Measurements from ENCODE around the gene FOXP1. TPM values are rescaled to one million over a fixed set of nuclear protein-coding genes. Genes with fewer than 3 reads are reported as not detected.

FOXP1 gene
- total and polyA plus RNA-seq, 12 donors: 4.8 to 56.0 (median 43.8) TPM

GRCh38 chr3:71466483-71466882, 117.0 kb downstream of the FOXP1 start:
- WGBS, 2 donors: 58 to 60% methylated on average over 10 of the region's 10 CpGs
- Histone ChIP-seq H3K27ac (peak overlapping the region in 1 of 10 donors; percentile 25), H3K4me3 (no peak overlapping the region), H3K27me3 (no peaks in the 10 kb centered on the region), H3K36me3 (no peaks in the 10 kb centered on the region), H3K4me1 (peaks cover 3 to 41% (median 21%) of the 10 kb centered on the region in 9 donors), H3K9me3 (no peaks in the 10 kb centered on the region)
- ATAC-seq: peak in 5 of 8 donors; percentile 58 to 82 (median 63)
- peak in 1 of 2 donors; percentile 59 for DNase-seq
- no peak for TF ChIP-seq CTCF (IDR thresholded peaks at IDR 0.05)
- intact Hi-C loops (cut with DNase I): no loop called here

- DNase-seq: no peak
- H3K4me3 ChIP-seq: no peak overlapping the region
- WGBS, 2 donors: 92 to 93% methylated on average over 13 of the region's 13 CpGs
- no peak for TF ChIP-seq CTCF (IDR thresholded peaks at IDR 0.05)
- H3K27ac ChIP-seq: no peak overlapping the region
- no peak for ATAC-seq
- H3K4me1 ChIP-seq: peaks cover 3 to 41% (median 21%) of the 10 kb centered on the region in 9 donors
- no peaks in the 10 kb centered on the region for H3K27me3 ChIP-seq
- no peaks in the 10 kb centered on the region for H3K36me3 ChIP-seq
- intact Hi-C loops (cut with DNase I): no loop called here
- H3K9me3 ChIP-seq: no peaks in the 10 kb centered on the region
Measured at GRCh38 chr3:71465371-71466036, 118.0 kb downstream of the FOXP1 start.

- no peak for TF ChIP-seq CTCF (IDR thresholded peaks at IDR 0.05)
- H3K9me3 ChIP-seq: no peaks in the 10 kb centered on the region
- no peak overlapping the region for H3K27ac ChIP-seq
- intact Hi-C loops (cut with DNase I): no loop called here
- peak in 1 of 8 donors; percentile 20 for ATAC-seq
- H3K4me3 ChIP-seq: no peak overlapping the region
- no peak for DNase-seq
- no peaks in the 10 kb centered on the region for H3K36me3 ChIP-seq
- WGBS, 2 donors: 91 to 97% methylated on average over 2 of the region's 2 CpGs
- no peaks in the 10 kb centered on the region for H3K27me3 ChIP-seq
- H3K4me1 ChIP-seq: peaks cover 2 to 38% (median 18%) of the 10 kb centered on the region in 9 donors
Measured at GRCh38 chr3:71464613-71465012, 118.9 kb downstream of the FOXP1 start.

GRCh38 chr3:71463617-71464016, 119.9 kb downstream of the FOXP1 start:
- no peak overlapping the region for H3K4me3 ChIP-seq
- DNase-seq: no peak
- no peak for ATAC-seq
- no peaks in the 10 kb centered on the region for H3K9me3 ChIP-seq
- WGBS, 2 donors: 82 to 93% methylated on average over 3 of the region's 3 CpGs
- H3K36me3 ChIP-seq: no peaks in the 10 kb centered on the region
- intact Hi-C loops (cut with DNase I): no loop called here
- no peak for TF ChIP-seq CTCF (IDR thresholded peaks at IDR 0.05)
- H3K27ac ChIP-seq: no peak overlapping the region
- H3K27me3 ChIP-seq: no peaks in the 10 kb centered on the region
- peaks cover 0 to 28% (median 10%) of the 10 kb centered on the region in 9 donors for H3K4me1 ChIP-seq

Measured in heart right ventricle (tissue), 16 donors.